ENCODE data around the gene EPAS1. TPM values are rescaled to one million over a fixed set of nuclear protein-coding genes. Genes with fewer than 3 reads are reported as not detected.

EPAS1 gene
- polyA plus RNA-seq, 1 of the 3 experiments (the other 2 are of a cell fraction): 69.2 TPM

- TF ChIP-seq TCF12 (IDR thresholded peaks at IDR 0.05) (peak; percentile 87), EP300 (IDR thresholded peaks at IDR 0.05; ENCODE audit: borderline replicate concordance in 1 of 2, low read depth in 1 of 2, low read length in 1 of 2) (peak; percentile 38 to 100; a peak in 3 of 4 replicates), TAF1 (IDR thresholded peaks at IDR 0.05; ENCODE audit: borderline replicate concordance, low read depth, low read length) (no peak), MXI1 (IDR thresholded peaks at IDR 0.05; ENCODE audit: low read depth, low read length) (peak; percentile 96), GATA2 (CRISPR knock-in tag; IDR thresholded peaks at IDR 0.05) (peak; percentile 99)
Measured at GRCh38 chr2:46339200-46339599, 42.0 kb downstream of the EPAS1 start (continued).

DNA sequence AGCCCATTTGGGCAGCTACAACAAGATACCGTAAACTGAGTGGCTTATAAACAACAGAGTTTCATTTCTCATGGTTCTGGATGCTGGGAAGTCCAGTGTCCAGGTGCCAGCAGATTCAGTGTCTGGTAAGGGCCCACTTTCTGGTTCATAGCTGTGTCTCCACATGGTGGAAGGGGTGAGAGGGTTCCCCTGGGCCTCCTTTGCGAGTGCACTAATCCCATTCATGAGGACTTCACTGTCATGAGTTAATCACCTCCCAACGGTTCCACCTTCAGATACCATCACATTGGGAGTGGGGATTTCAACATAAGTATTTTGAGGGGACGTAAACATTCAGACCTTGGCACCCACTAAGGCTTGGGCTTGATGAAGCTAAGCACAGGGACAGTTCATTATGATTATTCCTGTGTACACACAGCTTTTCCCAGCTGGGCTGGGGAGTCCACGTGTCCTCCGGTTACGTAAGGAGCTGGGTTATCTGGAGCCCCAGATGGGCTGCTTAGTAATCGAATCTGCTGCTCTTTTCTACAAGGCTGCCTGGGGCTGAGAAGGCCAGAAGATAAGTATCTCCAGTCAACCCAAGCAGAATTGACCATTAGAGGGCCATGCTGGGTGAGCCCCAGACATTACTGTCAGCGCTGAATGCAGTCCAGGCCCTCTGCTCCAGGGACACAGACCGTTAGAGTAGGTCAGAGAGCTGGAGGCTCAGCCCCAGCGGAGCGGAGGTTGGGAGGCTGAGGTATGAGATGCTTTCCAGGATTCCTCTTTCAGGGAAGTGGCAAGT lies 42.7 kb downstream of the EPAS1 start:
- ChIA-PET CTCF (interaction anchor here (0.6 to 17.7 kb wide), 18 partner anchors 10 to 347 kb away, joined by 3 to 194 read pairs (median 8); partner anchors contain the start of gene EPAS1), POLR2A (interaction anchor here (0.6 to 7.1 kb wide), 26 partner anchors 9 to 1005 kb away, joined by 3 to 97 read pairs (median 4); partner anchors contain the start of gene EPAS1)
- DNase-seq: peak; percentile 86
- Histone ChIP-seq H3F3A (replicated peaks; ENCODE audit: insufficient read depth) (peaks cover 14% of the 10 kb centered on the region), H3K9me2 (no peaks in the 10 kb centered on the region), H3K79me2 (ENCODE audit: insufficient read depth) (peaks cover 95% of the 10 kb centered on the region), H3K9ac (peak overlapping the region; percentile 1; the same call in 1 of the 2 replicates), H3K4me3 (ENCODE audit: low read depth in 2 of 2, low read length in 1 of 2) (peak overlapping the region in 1 of 2 experiments; percentile 7; a peak in 1 of 4 replicates), H2AFZ (ENCODE audit: low read depth) (no peak overlapping the region), H3K4me1 (ENCODE audit: control insufficient read depth in 1 of 2, insufficient read depth in 2 of 2, low read depth in 1 of 2, low read length in 1 of 2) (peaks cover 50 to 99% of the 10 kb centered on the region in 2 experiments), H3K4me2 (peak overlapping the region; percentile 41), H4K20me1 (ENCODE audit: insufficient read depth) (peaks cover 11% of the 10 kb centered on the region), H3K27ac (ENCODE audit: low read depth in 2 of 2, low read length in 1 of 2) (peak overlapping the region; percentile 57 to 100; a peak in 3 of 4 replicates), H3K9me3 (no peaks in the 10 kb centered on the region), H3K27me3 (ENCODE audit: insufficient read depth) (no peaks in the 10 kb centered on the region), H3K36me3 (replicated peaks in 1 of 2; ENCODE audit: control insufficient read depth in 1 of 2, insufficient read depth in 2 of 2, low read length in 1 of 2) (no peaks in the 10 kb centered on the region)
- WGBS (ENCODE audit: low lambda C conversion rate): 57% methylated on average over 12 of the region's 12 CpGs
- TF ChIP-seq, protein P1, sequence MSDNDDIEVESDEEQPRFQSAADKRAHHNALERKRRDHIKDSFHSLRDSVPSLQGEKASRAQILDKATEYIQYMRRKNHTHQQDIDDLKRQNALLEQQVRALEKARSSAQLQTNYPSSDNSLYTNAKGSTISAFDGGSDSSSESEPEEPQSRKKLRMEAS (IDR thresholded peaks at IDR 0.05; ENCODE audit: low read depth): peak; percentile 64
- TF ChIP-seq, protein P2, sequence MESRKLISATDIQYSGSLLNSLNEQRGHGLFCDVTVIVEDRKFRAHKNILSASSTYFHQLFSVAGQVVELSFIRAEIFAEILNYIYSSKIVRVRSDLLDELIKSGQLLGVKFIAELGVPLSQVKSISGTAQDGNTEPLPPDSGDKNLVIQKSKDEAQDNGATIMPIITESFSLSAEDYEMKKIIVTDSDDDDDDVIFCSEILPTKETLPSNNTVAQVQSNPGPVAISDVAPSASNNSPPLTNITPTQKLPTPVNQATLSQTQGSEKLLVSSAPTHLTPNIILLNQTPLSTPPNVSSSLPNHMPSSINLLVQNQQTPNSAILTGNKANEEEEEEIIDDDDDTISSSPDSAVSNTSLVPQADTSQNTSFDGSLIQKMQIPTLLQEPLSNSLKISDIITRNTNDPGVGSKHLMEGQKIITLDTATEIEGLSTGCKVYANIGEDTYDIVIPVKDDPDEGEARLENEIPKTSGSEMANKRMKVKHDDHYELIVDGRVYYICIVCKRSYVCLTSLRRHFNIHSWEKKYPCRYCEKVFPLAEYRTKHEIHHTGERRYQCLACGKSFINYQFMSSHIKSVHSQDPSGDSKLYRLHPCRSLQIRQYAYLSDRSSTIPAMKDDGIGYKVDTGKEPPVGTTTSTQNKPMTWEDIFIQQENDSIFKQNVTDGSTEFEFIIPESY (IDR thresholded peaks at IDR 0.05; ENCODE audit: borderline replicate concordance, low read depth): peak; percentile 49; the same call in 1 of the 2 replicates
- TF ChIP-seq NFIC (IDR thresholded peaks at IDR 0.05; ENCODE audit: borderline replicate concordance) (peak; percentile 54), USF2 (IDR thresholded peaks at IDR 0.05; ENCODE audit: borderline replicate concordance, low read depth, low read length) (peak; percentile 43; the same call in 1 of the 2 replicates), MEF2A (IDR thresholded peaks at IDR 0.05; ENCODE audit: borderline replicate concordance, low read depth) (no peak), RXRA (IDR thresholded peaks at IDR 0.05; ENCODE audit: borderline replicate concordance, low read depth) (no peak; the same call in 1 of the 2 replicates), ELF1 (IDR thresholded peaks at IDR 0.05) (no peak), GATA2 (CRISPR knock-in tag; IDR thresholded peaks at IDR 0.05) (peak; percentile 100), SMC3 (IDR thresholded peaks at IDR 0.05; ENCODE audit: low read depth, low read length) (peak; percentile 51; the same call in 1 of the 2 replicates), GABPA (IDR thresholded peaks at IDR 0.05; ENCODE audit: low read depth) (peak; percentile 13; the same call in 1 of the 2 replicates), SIN3A (IDR thresholded peaks at IDR 0.05; ENCODE audit: borderline replicate concordance, low read depth, low read length) (peak; percentile 56), EP300 (IDR thresholded peaks at IDR 0.05; ENCODE audit: borderline replicate concordance in 1 of 2, low read depth in 1 of 2, low read length in 1 of 2) (peak; percentile 85 to 100), EZH2phosphoT487 (IDR thresholded peaks at IDR 0.05; ENCODE audit: borderline replicate concordance, low read depth) (no peak), JUND (IDR thresholded peaks at IDR 0.05) (peak; percentile 47), RFX5 (IDR thresholded peaks at IDR 0.05; ENCODE audit: low read length) (no peak; the same call in 1 of the 2 replicates), FOSL2 (IDR thresholded peaks at IDR 0.05; ENCODE audit: borderline replicate concordance, low read depth) (no peak), FOXJ3 (CRISPR knock-in tag; IDR thresholded peaks at IDR 0.05) (peak; percentile 100), TAF1 (IDR thresholded peaks at IDR 0.05; ENCODE audit: borderline replicate concordance, low read depth, low read length) (no peak), YY1 (IDR thresholded peaks at IDR 0.05; ENCODE audit: low read depth) (no peak), CHD2 (IDR thresholded peaks at IDR 0.05; ENCODE audit: low read length, partially characterized antibody) (peak; percentile 96), TEAD4 (IDR thresholded peaks at IDR 0.05; ENCODE audit: borderline replicate concordance, insufficient read depth) (peak; percentile 85), FOXM1 (IDR thresholded peaks at IDR 0.05; ENCODE audit: low read depth) (peak; percentile 58; the same call in 1 of the 2 replicates)
- TF ChIP-seq, protein P3, sequence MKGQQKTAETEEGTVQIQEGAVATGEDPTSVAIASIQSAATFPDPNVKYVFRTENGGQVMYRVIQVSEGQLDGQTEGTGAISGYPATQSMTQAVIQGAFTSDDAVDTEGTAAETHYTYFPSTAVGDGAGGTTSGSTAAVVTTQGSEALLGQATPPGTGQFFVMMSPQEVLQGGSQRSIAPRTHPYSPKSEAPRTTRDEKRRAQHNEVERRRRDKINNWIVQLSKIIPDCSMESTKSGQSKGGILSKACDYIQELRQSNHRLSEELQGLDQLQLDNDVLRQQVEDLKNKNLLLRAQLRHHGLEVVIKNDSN (IDR thresholded peaks at IDR 0.05; ENCODE audit: borderline replicate concordance, low read depth): peak; percentile 74; the same call in 1 of the 2 replicates
- TF ChIP-seq, protein P4, sequence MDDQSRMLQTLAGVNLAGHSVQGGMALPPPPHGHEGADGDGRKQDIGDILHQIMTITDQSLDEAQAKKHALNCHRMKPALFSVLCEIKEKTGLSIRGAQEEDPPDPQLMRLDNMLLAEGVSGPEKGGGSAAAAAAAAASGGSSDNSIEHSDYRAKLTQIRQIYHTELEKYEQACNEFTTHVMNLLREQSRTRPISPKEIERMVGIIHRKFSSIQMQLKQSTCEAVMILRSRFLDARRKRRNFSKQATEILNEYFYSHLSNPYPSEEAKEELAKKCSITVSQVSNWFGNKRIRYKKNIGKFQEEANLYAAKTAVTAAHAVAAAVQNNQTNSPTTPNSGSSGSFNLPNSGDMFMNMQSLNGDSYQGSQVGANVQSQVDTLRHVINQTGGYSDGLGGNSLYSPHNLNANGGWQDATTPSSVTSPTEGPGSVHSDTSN (IDR thresholded peaks at IDR 0.05): peak; percentile 68
